Breast epithelium (tissue), 3 donors: ENCODE results near the gene RHBDF1.

ENCODE experiments used
- CTCF ChIP-seq, 3 donors: fragments of 450-650 bp; IDR thresholded peaks; one replicate each; pipeline ENCODE4 v1.5.1; 2016 to 2017; ENCODE audit warnings: antibody characterized with exemption in 3 of 3, mild to moderate bottlenecking in 3 of 3, moderate library complexity in 3 of 3
- POLR2AphosphoS5 ChIP-seq, 3 donors: sonication (generic); formaldehyde crosslinking; IDR thresholded peaks; one replicate each; pipeline ENCODE4 v1.6.1; 2017; ENCODE audit warnings: antibody characterized with exemption in 3 of 3

DNA sequence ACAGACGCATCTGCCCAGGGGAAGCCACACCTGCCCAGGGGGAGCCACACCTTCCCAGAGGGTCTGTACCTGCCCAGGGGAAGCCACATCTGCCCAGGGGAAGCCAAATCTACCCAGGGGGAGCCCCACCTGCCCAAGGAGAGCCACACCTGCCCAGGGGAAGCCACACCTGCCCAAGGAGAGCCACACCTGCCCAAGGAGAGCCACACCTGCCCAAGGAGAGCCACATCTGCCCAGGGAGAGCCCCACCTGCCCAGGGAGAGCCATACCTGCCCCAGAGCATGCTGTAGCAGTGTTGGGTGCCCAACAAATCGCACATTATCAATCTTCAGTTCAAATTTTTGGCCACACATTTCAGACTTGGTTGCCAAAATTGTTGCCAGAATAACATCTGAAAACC, 46.4 kb upstream of the RHBDF1 start:
- TF ChIP-seq CTCF (IDR thresholded peaks at IDR 0.05): no peak
- TF ChIP-seq POLR2AphosphoS5 (IDR thresholded peaks at IDR 0.05): no peak
